Measurements from ENCODE around the gene BORCS5. TPM values are rescaled to one million over a fixed set of nuclear protein-coding genes. Genes with fewer than 3 reads are reported as not detected.

BORCS5 gene
- total and polyA plus RNA-seq, 2 of the 4 experiments (the other 2 are of a cell fraction), result 14.4 to 18.3 TPM

DNA sequence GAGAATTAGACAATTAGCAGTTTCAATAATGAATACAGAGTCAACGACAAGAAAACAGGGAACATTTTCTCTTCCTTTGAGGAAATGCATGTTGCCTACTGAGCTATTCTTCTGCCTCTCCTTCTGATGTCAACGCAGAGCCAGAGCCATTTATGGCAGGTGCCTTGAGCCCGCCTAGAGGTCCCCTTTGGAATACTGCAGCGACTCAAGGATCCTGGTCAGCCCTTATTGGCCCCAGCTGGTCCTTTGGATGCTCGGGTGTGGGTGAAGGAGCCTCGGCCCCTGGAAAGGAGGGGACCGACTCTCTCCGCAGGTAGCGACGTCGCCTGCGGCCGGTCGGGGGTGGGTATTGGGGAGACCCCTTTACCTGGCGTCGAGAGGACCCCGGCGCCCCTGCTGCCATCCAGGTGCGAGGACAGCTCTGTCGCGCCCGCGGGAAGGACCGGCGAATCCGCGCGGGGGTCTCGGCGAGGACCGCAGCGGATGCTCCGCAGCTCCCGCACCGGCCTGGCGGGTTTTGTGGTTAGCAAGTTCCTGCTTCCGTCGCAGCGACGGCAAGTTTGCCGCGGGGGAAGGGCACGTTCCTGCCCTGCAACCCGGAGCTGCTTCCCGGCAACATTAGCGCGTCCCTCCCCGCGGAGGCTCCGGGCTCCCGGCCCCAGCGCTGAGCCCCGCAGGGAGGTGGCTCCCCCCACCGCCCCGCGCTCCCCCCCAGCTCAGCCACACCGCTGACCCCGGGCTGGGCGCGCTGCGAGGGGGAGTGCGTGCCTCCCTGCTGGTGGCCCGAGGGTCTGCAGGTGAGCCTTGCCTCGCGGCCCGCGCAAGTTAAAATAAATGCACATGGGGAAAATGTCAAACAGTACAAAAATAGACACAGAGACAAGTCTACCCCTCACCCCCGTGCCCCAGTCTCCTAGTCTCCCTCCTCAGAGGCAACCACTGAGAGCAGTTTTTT lies 6.9 kb upstream of the BORCS5 start, which contains the start of gene MANSC1:
Gene MANSC1 (minus strand): TSS at position 532 of the 955 bp plus-strand sequence. CDS start 6,928 bp downstream, outside the sequence.
- intact Hi-C loops (cut with micrococcal nuclease), result no loop called here
- H3K23ac ChIP-seq (ENCODE audit: low read depth, low read length), result no peak within 1 kb of the TSS
- H4K8ac ChIP-seq (ENCODE audit: low read depth in 2 of 2, low read length in 2 of 2), result peak within 1 kb of the TSS; percentile 77 to 83
- H4K91ac ChIP-seq (ENCODE audit: insufficient read depth, low read depth, low read length), result no peak within 1 kb of the TSS
- H3K14ac ChIP-seq (replicated peaks; ENCODE audit: low read depth, low read length), result peak within 1 kb of the TSS; percentile 37; the same call in 1 of the 2 replicates
- H4K20me1 ChIP-seq (ENCODE audit: insufficient read depth, low read length), result no peaks in the 10 kb centered on the region
- no peak within 1 kb of the TSS for H3K56ac ChIP-seq (ENCODE audit: extremely low read depth, insufficient read depth, low read length)
- H3K27ac ChIP-seq (ENCODE audit: insufficient read depth, low read length), result peak within 1 kb of the TSS; percentile 2; the same call in 1 of the 2 replicates
- H2AFZ ChIP-seq (replicated peaks; ENCODE audit: low read length, poor library complexity), result peak within 1 kb of the TSS; percentile 93
- 0% methylated on average over 14 of the region's 68 CpGs; no CpG with 5 or more reads in 1 of the 2 experiments for WGBS, 2 experiments (ENCODE audit: extremely low coverage in 2 of 2, insufficient read length in 1 of 2)
- H3K4ac ChIP-seq (ENCODE audit: low read depth, low read length), result peak within 1 kb of the TSS; percentile 39; the same call in 1 of the 2 replicates
- no peaks in the 10 kb centered on the region for H3K79me1 ChIP-seq (ENCODE audit: low read depth in 1 of 2, low read length in 2 of 2)
- H3K4me1 ChIP-seq (ENCODE audit: control insufficient read depth, insufficient read depth, low read length), result no peaks in the 10 kb centered on the region
- ATAC-seq (ENCODE audit: low read depth), result peak; percentile 94
- H2BK120ac ChIP-seq (ENCODE audit: low read depth, low read length), result peak within 1 kb of the TSS; percentile 43
- ChIA-PET CTCF (interaction anchor here (0.6 to 1.5 kb wide), 6 partner anchors 16 to 253 kb away, joined by 3 to 4 read pairs (median 4); no protein-coding TSS in a partner anchor), POLR2A (ENCODE audit: unreplicated experiment) (interaction anchor here (1.4 kb wide), 1 partner anchor 84 kb away, joined by 4 read pairs; the partner anchor contains the start of gene LRP6)
- no peaks in the 10 kb centered on the region for H3K9me1 ChIP-seq (ENCODE audit: insufficient read depth, low read length)
- H3K4me2 ChIP-seq (ENCODE audit: low read depth, low read length), result peak within 1 kb of the TSS; percentile 78
- H3K27me3 ChIP-seq (ENCODE audit: control insufficient read depth, insufficient read depth, low read length), result no peaks in the 10 kb centered on the region
- no peaks in the 10 kb centered on the region for H3K9me3 ChIP-seq (ENCODE audit: control insufficient read depth, insufficient read depth, low read length)
- peak within 1 kb of the TSS; percentile 46 for H3K9ac ChIP-seq (ENCODE audit: low read depth, low read length)
- peak; percentile 28 for DNase-seq
- TF ChIP-seq RAD21 (IDR thresholded peaks at IDR 0.05; ENCODE audit: low read length), result no peak
- TF ChIP-seq, protein P1, sequence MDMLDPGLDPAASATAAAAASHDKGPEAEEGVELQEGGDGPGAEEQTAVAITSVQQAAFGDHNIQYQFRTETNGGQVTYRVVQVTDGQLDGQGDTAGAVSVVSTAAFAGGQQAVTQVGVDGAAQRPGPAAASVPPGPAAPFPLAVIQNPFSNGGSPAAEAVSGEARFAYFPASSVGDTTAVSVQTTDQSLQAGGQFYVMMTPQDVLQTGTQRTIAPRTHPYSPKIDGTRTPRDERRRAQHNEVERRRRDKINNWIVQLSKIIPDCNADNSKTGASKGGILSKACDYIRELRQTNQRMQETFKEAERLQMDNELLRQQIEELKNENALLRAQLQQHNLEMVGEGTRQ (IDR thresholded peaks at IDR 0.05; ENCODE audit: low read depth, low read length), result no peak
- TF ChIP-seq, protein P2, sequence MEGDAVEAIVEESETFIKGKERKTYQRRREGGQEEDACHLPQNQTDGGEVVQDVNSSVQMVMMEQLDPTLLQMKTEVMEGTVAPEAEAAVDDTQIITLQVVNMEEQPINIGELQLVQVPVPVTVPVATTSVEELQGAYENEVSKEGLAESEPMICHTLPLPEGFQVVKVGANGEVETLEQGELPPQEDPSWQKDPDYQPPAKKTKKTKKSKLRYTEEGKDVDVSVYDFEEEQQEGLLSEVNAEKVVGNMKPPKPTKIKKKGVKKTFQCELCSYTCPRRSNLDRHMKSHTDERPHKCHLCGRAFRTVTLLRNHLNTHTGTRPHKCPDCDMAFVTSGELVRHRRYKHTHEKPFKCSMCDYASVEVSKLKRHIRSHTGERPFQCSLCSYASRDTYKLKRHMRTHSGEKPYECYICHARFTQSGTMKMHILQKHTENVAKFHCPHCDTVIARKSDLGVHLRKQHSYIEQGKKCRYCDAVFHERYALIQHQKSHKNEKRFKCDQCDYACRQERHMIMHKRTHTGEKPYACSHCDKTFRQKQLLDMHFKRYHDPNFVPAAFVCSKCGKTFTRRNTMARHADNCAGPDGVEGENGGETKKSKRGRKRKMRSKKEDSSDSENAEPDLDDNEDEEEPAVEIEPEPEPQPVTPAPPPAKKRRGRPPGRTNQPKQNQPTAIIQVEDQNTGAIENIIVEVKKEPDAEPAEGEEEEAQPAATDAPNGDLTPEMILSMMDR (conservative IDR thresholded peaks at IDR 0.05; ENCODE audit: low read depth, low read length), result peak; percentile 16; the same call in 1 of the 2 replicates
- no peak for TF ChIP-seq CHD1 (IDR thresholded peaks at IDR 0.05; ENCODE audit: low read depth, low read length)
- TF ChIP-seq MAZ (IDR thresholded peaks at IDR 0.05; ENCODE audit: borderline replicate concordance, low read depth, low read length), result peak; percentile 29; the same call in 1 of the 2 replicates
- no peak within 1 kb of the TSS for H2AK5ac ChIP-seq (ENCODE audit: low read depth, low read length)
- no peak within 1 kb of the TSS for H2BK20ac ChIP-seq (ENCODE audit: low read depth, low read length)
- peak within 1 kb of the TSS; percentile 31; the same call in 1 of the 2 replicates for H3K18ac ChIP-seq (ENCODE audit: low read depth, low read length)
- no TSS peak for BruUV-seq (replicated peaks)
- H3K36me3 ChIP-seq (ENCODE audit: control insufficient read depth, insufficient read depth, low read length), result no peaks in the 10 kb centered on the region
- H2BK5ac ChIP-seq (ENCODE audit: low read depth, low read length, poor library complexity, severe bottlenecking), result no peak within 1 kb of the TSS
- in situ Hi-C loops (cut with MboI; ENCODE audit: low sequenced_read_pairs), result no loop called here
- peak within 1 kb of the TSS; percentile 70 for H3K4me3 ChIP-seq (ENCODE audit: insufficient read depth, low read depth, low read length)
- no peak within 1 kb of the TSS; the same call in 2 of the 3 replicates for H2BK15ac ChIP-seq (ENCODE audit: low read depth, low read length)
- peak within 1 kb of the TSS; percentile 63 for H2AK9ac ChIP-seq (replicated peaks; ENCODE audit: low read depth, low read length, poor library complexity)
- H4K5ac ChIP-seq (ENCODE audit: low read depth, low read length), result peak within 1 kb of the TSS; percentile 41
- dilution Hi-C loops (cut with HindIII; ENCODE audit: low sequenced_read_pairs, unreplicated experiment), result no loop called here

Data from IMR-90 (cell line).